Stimulated activated CD8-positive, alpha-beta memory T cell treated with anti-CD3 and anti-CD28 coated beads, Interleukin-2, amount 100 ng/mL, for 1 hour (primary cell): ENCODE data around the gene MLST8.
A peak's percentile ranks its signal among the peaks of the same experiment; 100 is the strongest.
"Not testable (repeated sequence)": the region's sequence is repeated elsewhere in the genome, so short reads cannot be mapped to it uniquely, and the experiment has no call there.

Experiments used
- DNase-seq, 2 donors: peaks; one replicate each; pipeline ENCODE4 v3.0.0-alpha.2; 2020; ENCODE audit warnings: low read depth in 2 of 2

Gene MLST8

DNA sequence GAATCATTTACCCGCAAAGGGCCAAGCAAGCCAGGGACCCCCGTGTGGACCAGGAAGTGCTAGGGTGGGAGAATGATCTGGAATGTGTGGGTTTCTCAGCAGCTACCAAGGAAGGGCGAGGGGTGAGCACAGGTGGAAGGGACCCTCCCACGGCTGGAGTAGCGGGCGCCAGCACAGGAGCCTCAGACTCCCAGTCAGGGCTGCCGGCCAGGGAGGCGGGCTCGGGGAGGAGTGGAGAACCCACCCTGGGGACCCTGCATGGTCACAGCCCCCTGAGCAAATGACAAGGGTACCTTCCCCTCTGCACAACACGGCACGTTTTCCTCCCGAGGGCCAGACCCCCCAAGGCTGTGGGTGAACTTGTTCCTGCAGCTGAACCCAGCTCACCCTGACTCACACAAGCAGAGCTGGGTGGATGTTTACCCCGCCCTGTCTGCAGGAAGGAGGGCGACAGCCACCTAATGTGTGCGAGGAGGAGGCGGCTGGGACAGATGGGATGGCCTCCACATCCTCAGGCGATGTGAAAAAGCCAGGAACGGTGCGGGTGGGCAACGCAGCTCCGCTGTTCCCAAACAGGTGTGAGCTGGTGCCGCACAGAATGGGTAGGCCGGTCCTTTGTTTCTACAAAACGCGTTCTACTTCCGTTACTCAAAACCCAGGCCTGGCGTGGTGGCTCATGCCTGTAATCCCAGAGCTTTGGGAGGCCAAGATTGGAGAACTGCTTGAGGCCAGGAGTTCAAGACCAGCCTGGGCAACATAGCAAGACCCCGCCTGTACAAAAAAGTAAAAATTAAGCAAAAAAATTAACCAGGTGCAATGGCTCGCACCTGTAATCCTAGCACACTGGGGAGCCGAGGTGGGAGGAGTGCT lies 39.9 kb downstream of the MLST8 start:
- DNase-seq, result no peak

DNA sequence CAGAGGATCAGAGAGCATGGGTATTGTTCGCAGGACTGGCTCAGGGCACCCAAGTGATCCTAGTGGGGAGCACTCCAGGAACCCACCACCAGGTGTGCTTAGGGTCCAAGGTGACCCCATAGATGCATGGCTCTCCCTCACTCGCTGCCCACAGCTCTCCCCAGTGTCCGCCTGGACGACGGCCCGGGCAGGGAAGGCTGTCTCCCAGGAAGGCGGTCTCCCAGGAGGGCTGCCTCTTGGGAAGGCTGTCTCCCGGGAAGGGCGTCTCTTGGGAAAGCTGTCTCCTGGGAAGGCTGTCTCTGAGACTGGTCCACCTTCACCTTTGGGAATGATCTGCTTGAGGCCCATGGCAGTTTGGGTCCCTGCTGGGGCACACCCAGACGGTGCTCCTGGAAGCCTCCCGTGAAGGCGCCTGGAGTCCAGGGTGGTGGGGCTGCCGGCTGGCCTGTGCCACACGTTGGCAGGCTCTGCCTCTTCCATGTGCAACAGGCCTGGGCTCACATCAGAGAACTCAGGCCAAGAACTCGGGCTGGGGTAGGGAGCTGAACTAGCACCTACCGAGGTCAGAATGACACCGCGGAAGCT lies 41.1 kb downstream of the MLST8 start:
- DNase-seq, result no peak

DNA sequence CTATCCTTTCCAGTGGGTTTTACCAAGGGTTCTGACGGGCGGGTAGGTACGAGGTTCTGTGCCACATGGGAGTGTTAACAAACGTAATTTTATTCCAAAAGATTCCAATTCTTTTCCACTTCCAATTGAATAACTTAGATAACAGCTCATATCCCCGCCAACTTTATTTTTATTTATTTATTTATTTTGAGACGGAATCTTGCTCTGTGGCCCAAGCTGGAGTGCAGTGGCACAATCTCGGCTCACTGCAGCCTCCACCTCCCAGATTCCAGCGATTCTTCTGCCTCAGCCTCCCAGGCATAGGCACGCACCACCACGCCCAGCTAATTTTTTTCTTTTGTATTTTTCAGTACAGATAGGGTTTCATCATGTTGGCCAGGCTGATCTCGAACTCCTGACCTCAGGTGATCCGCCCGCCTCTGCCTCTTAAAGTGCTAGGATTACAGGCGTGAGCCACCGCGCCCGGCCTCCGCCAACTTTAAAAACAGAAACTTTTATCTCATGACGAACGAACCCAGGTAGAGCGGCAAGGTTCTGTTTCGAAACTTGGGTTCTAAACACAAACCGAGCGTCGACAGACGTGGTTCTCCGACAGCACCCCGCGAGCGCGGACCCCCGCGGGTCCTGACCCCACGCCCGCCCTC lies 45.5 kb downstream of the MLST8 start:
- DNase-seq, result peak in 1 of 2 donors; percentile 9

DNA sequence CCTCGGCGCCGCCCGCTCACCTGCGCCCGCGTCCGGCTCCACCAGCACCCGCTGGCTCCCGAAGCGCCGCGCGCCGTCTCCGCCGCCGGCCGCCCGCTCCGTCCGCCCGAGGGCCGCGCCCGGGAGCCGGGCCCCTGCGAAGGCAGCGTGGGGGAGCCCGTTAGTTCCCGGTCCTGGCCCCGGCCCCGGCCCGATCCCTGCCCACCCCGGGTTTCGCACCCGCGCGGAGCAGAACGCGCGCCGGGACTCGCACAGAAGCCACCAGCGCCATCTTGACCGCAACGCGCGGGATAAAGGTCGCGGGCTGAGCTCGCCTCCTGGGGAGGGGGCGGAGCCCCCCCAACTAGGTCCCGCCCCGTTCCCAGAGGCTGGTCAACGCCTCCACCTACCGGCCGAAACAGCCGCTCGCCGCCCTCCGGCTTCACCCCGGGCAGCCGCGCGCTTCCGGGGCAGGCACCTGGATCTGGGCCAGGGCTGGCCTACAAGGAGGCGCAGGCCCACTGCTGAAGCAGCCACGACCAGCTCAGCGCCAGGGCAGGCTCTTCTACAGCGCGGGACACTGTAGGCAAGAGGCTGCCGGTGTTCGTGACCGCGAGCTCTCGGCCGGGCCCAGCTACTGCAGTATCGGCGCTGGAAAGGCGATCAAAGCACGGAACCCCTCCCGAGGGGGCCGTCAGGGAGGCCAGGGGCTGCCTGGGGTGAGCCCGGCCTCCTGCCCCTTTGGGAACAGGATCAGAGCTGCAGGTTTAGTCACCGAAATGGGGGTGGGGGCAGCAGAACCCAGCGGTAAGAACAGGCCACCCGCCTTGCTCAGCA lies 46.2 kb downstream of the MLST8 start, which contains the start of gene ECI1:
ECI1 (minus strand) TSS at position 292 of the 816 bp plus-strand sequence; CDS start at position 271, 21 bp downstream.
- DNase-seq, result peak; percentile 62 to 67

DNA sequence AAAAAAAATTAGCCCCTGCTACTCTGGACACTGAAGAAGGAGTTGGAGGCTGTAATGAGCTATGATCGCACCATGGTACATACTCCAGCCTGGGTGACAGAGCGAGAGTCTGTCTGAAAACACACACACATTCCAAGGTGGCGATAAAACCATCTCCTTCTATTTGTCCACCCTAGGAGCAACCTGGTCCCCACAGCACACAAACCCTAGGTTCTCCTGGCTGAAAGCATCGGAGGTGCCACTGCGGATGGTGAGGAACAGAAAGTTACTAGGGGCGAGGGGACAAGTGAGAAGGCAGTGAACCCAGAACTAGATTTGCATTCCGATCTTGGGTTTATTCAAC lies 47.5 kb downstream of the MLST8 start:
- DNase-seq, result no peak

DNA sequence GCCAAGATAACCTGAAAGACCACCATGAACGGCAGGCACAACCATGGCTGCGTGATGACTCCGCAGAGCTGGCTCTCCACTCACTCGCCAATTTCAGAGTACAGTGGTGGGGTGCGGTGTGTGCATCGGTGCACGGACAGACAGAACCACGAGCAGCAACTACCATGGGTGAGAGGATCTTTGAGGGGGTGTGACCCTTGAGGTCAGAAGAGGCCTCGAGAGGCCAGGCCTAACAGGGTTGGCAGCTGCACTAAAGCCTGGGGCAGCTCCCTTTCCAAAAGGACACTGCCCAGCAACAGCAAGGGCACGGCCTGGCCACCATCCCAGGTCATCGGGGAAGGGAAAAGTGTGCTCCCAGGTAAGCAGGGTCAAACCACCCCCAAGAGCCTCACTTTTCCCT lies 48.0 kb downstream of the MLST8 start:
- DNase-seq, result no peak

DNA sequence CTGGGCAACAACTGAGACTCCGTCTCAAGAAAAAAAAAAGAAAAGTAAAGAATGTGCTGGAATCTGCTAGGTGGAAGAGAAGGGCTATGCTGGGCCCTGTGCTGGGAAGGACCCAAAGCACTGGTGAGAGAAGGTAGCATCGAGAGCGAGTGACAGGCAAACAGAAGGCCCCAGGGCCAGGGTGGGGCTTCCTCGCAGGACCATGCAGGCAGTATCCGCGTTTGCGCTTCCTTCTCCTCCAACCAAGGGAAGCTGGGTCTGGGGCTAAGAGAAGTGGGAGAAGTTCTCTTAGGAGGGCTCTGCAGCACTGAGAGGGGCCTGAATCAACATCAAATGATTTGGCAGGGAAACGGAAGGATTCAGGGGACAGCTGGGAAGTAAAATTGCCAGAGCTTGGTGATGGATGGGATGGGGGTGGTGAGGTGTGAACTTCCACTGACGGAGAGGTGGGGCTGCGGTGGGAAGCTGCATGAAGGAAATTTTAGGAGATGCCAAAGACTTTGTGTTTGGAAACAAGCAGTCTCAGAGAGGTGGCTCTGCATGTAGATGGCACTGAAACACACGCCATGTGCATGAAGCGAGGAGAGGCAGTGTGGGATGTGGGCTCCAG lies 51.4 kb downstream of the MLST8 start:
- DNase-seq, result no peak

DNA sequence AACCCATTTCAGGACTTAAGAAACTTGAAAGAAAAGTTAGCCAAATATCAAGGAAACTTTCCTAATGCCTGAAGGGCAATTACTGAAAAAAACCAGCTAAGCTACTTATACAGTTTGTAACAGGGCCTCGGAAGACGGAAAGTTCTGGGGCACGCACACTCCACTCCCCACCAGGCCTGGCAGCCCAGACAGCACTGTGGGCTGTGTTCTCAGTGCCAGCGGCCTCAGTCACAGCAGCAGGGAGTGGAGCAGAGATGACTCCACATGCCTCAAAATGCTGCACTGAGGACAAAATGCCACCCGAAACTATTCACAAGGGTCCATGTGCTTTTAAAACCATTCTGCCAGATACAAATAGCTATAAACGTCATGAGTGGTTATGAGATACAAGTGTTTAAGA lies 52.5 kb downstream of the MLST8 start:
- DNase-seq, result no peak

DNA sequence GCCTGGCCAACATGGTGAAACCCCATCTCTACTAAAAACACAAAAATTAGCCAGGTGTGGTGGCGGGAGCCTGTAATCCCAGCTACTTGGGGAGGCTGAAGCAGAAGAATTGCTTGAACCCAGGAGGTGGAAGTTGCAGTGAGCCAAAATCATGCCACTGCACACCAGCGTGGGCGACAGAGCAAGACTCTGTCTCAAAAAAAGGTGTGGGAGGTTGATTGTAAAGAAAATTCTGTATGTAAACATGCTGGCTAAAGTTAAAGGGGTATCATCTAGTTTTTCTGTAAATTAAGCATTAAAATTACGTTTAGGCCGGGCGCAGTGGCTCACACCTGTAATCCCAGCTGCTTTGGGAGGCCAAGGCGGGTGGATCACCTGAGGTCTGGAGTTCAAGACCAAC lies 53.3 kb downstream of the MLST8 start:
- not testable (repeated sequence) for DNase-seq
